ENCODE measurements around the gene ABHD5.

- TF ChIP-seq POLR2AphosphoS5 (IDR thresholded peaks at IDR 0.05; ENCODE audit: low read depth, low read length): no peak
- no peak for TF ChIP-seq TAF1 (IDR thresholded peaks at IDR 0.05; ENCODE audit: borderline replicate concordance, insufficient read depth, low read length)
- TF ChIP-seq REST (IDR thresholded peaks at IDR 0.05; ENCODE audit: insufficient read depth in 1 of 2, low read depth in 2 of 2, low read length in 2 of 2): no peak
- no peak for TF ChIP-seq SIN3A (IDR thresholded peaks at IDR 0.05; ENCODE audit: borderline replicate concordance, insufficient read depth, low read length)
Measured at GRCh38 chr3:43752905-43753304, 62.2 kb downstream of the ABHD5 start.

Measured in PFSK-1 (cell line).